DMS79 treated with DMSO at 0.1 percent for 48 hours (cell line): ENCODE data around the gene PCDHB5.
"Not testable (repeated sequence)": the region's sequence is repeated elsewhere in the genome, so short reads cannot be mapped to it uniquely, and the experiment has no call there.

Experiments
- DNase-seq: peaks from one replicate; lab custom pipeline; 2025; lab: John Stamatoyannopoulos, UW

PCDHB5 gene

GRCh38 chr5:141152096-141152495 is 17.1 kb downstream of the PCDHB5 start:
- DNase-seq: not testable (repeated sequence)

- DNase-seq: no peak
Observed at GRCh38 chr5:141155540-141156374, 20.8 kb downstream of the PCDHB5 start.

GRCh38 chr5:141157356-141157755 is 22.4 kb downstream of the PCDHB5 start:
- not testable (repeated sequence) for DNase-seq

GRCh38 chr5:141157901-141158300 is 22.9 kb downstream of the PCDHB5 start:
- not testable (repeated sequence) for DNase-seq

- DNase-seq: no peak
Observed at GRCh38 chr5:141172381-141173204, 37.6 kb downstream of the PCDHB5 start, which contains the start of gene PCDHB7. PCDHB7 (plus strand) TSS chr5:141172644; CDS start chr5:141172836, 192 bp downstream.

- not testable (repeated sequence) for DNase-seq
Observed at GRCh38 chr5:141174291-141175104, 39.5 kb downstream of the PCDHB5 start.

- no peak for DNase-seq
Observed at GRCh38 chr5:141175933-141176332, 40.9 kb downstream of the PCDHB5 start.

GRCh38 chr5:141177577-141178191 is 42.7 kb downstream of the PCDHB5 start, which contains the start of gene PCDHB8:
PCDHB8 (plus strand) TSS chr5:141177790; CDS start chr5:141178035, 245 bp downstream.
- DNase-seq: peak; percentile 39

- DNase-seq: not testable (repeated sequence)
Observed at GRCh38 chr5:141179371-141179770, 44.4 kb downstream of the PCDHB5 start.

- DNase-seq: not testable (repeated sequence)
Observed at GRCh38 chr5:141179876-141180275, 44.9 kb downstream of the PCDHB5 start.

- DNase-seq: no peak
Observed at GRCh38 chr5:141180313-141180712, 45.3 kb downstream of the PCDHB5 start.

GRCh38 chr5:141182248-141182647 is 47.2 kb downstream of the PCDHB5 start, which contains the start of gene PCDHB16:
PCDHB16 (plus strand) TSS chr5:141182387; CDS start chr5:141182560, 173 bp downstream.
- DNase-seq: no peak

- DNase-seq: not testable (repeated sequence)
Observed at GRCh38 chr5:141184117-141184855, 49.3 kb downstream of the PCDHB5 start.

- no peak for DNase-seq
Observed at GRCh38 chr5:141186897-141187512, 52.0 kb downstream of the PCDHB5 start, which contains the start of gene PCDHB9. PCDHB9 (plus strand) TSS chr5:141187161; CDS start chr5:141187319, 158 bp downstream.
